KOPT-K1 (cell line): Measurements from ENCODE around the gene BPI.
"Not testable (repeated sequence)": the region's sequence is repeated elsewhere in the genome, so short reads cannot be mapped to it uniquely, and the experiment has no call there.

Experiments used
- H3K27ac ChIP-seq: fragments of 200-600 bp; sonication (generic); 2 replicates; pipeline ENCODE4 v1.5.1; 2016; ENCODE audit warnings: antibody characterized with exemption, mild to moderate bottlenecking, low read depth, low read length; ENCODE audit not compliant: poor library complexity, severe bottlenecking
- H3K36me3 ChIP-seq: fragments of 200-600 bp; sonication (generic); 2 replicates; pipeline ENCODE4 v1.5.1; 2017; ENCODE audit warnings: antibody characterized with exemption, mild to moderate bottlenecking, low read length, moderate library complexity; ENCODE audit not compliant: insufficient read depth
- H3K9me3 ChIP-seq: fragments of 200-600 bp; sonication (generic); 2 replicates; pipeline ENCODE4 v1.5.1; 2017; ENCODE audit warnings: antibody characterized with exemption, low read length, mild to moderate bottlenecking; ENCODE audit not compliant: insufficient read depth, poor library complexity, severe bottlenecking

Gene BPI

DNA sequence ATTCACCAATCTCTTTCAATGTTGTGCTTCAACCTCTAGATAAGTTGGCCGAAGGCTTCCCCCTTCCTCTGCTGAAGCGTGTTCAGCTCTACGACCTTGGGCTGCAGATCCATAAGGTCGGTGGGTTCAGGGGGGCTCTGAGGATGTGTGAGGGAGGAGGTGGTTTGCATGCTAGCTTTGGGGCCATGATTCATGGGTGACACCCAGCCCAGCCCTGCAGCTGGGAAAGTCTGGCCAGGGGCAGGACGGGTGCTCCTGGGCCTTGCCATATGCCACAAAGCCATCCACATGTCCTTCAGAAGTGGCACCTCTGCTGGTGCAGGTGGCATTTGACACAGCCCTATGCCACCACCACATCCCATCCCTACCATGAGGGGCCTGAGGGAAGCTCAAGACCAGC lies 69.9 kb downstream of the BPI start:
- Histone ChIP-seq H3K9me3 (no peaks in the 10 kb centered on the region), H3K36me3 (no peaks in the 10 kb centered on the region), H3K27ac (no peak overlapping the region)

DNA sequence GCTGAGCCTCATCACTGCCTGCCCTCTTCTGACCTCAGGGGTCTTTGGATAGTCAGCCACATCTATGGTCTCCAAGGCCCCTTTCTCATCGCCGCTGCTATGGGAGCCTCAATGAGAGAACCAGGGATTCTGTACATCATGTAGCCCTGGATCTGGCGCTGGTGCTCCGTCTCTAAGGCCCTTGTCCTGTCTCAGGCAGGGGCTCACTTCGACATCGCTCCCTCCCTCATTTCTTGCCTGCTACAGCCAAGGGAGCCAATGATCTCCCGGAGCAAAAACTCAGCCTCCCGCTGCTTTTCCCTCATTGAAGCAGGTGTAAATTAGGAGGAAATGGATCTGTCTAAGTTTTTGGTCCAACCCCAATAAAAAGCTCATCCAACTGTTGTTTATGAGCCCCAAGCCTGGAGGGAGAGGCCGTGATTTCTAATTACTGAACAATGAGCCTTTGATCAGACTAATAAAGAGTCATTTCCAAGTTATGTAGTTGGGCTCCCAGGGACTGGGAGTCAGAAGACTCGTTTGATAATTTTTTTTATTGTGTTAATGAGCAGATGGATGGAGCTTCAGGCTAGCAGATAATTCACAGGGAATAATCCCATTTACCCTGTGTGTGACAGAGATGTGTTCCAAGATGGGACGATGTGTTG lies 73.2 kb downstream of the BPI start:
- Histone ChIP-seq H3K27ac (no peak overlapping the region), H3K36me3 (no peaks in the 10 kb centered on the region), H3K9me3 (no peaks in the 10 kb centered on the region)

DNA sequence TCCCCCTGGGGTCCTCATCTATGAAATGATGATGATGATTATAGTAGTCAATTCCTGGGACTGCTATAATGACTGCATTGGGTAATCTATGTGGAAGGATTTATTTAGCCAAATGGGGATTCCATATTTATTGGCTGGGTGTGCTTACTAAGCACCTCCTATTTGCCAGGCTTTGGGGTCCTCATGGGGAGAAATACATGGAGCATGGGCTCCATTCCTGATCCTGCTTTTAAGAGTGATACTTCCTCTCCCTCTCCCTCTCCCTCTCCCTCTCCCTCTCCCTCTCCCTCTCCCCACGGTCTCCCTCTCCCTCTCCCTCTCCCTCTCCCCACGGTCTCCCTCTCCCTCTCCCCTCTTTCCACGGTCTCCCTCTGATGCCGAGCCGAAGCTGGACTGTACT lies 73.9 kb downstream of the BPI start:
- not testable (repeated sequence) for H3K36me3 ChIP-seq, H3K9me3 ChIP-seq, H3K27ac ChIP-seq

DNA sequence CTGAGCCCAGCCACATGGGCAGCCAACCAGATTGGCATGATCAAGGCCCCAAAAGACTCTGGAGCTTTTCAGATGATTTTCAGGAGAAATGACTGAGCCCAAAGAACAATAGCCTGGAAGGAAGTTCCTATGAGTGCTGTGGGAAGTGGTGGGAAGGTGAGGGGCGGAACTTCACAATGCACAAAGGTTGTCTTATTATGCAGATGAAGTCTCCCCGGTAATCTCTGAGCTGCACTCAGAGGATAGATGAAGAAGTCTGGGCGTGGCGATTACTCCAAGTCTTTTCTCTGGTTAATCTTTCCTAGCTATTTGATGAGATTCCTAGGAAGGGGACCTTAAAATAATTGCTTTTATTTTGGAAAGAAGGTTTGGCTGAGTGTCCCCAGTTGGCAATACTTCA lies 79.2 kb downstream of the BPI start:
- H3K9me3 ChIP-seq: no peaks in the 10 kb centered on the region
- H3K27ac ChIP-seq: no peak overlapping the region
- no peaks in the 10 kb centered on the region for H3K36me3 ChIP-seq

DNA sequence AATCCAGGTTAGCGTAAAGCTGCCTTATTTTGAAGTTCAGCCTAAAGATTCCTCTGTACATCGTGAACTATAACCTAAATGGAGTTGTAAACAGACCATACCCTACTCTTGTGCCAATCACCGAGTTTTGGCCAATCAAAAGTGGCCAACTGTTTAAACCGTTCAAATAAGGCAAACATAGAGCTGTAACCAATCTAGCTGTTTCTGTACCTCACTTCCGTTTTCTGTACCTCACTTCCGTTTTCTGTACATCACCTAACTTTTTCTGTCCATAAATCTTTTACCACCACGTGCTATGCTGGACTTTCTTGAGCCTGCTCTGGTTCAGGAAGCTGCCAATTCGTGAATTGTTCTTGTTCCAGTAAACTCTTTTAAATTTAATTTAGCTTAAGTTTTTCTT lies 82.0 kb downstream of the BPI start:
- H3K27ac ChIP-seq: no peak overlapping the region
- peaks cover 7% of the 10 kb centered on the region for H3K9me3 ChIP-seq
- no peaks in the 10 kb centered on the region for H3K36me3 ChIP-seq

DNA sequence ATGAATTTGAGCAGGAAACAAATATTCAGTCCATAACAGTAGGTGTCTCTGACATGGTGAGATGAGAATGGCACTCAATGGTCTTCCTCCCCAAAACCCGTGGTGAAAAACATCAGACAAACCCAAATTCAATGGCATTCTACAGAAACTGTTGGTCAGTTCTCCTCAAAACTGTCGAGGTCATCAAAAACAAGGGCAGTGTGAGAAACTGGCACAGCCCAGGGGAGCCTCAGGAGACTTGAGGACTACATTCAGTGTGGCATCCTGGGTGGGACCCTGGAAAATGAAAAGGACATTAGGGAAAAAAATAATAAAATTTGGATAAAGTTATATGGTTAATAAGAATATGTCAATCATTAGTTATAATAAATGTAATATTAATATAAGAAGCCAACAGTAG lies 82.9 kb downstream of the BPI start:
- H3K36me3 ChIP-seq: no peaks in the 10 kb centered on the region
- peaks cover 7% of the 10 kb centered on the region for H3K9me3 ChIP-seq
- no peak overlapping the region for H3K27ac ChIP-seq
